Renal cortex interstitium (tissue), 11 donors: ENCODE measurements around the gene SLC25A40. TPM values are rescaled to one million over a fixed set of nuclear protein-coding genes. Genes with fewer than 3 reads are reported as not detected.
"Not testable (repeated sequence)": the region's sequence is repeated elsewhere in the genome, so short reads cannot be mapped to it uniquely, and the experiment has no call there.

Experiments used
- DNase-seq, 11 donors: peaks; one replicate each; pipeline ENCODE4 v3.0.0-alpha.2; 2013; ENCODE audit warnings: low read depth in 9 of 11, low spot score in 4 of 11; ENCODE audit errors: extremely low read depth in 1 of 11
- polyA plus RNA-seq, 3 donors: library from polyadenylated mRNA; unstranded; fragments of 120-200 nt; gene quantifications; one replicate each; pipeline ENCODE4 v1.2.1, GENCODE V29; 2013; ENCODE audit not compliant: insufficient read length in 3 of 3

The SLC25A40 gene
- polyA plus RNA-seq, 3 donors: 30.8 to 37.4 (median 34.2) TPM

- DNase-seq: no peak
Observed at GRCh38 chr7:87877366-87878040, 1.3 kb upstream of the SLC25A40 start.

- peak in 9 of 11 donors; percentile 24 to 62 (median 51) for DNase-seq
Observed at GRCh38 chr7:87876869-87877234, 692 bp upstream of the SLC25A40 start.

GRCh38 chr7:87875151-87876039 lies 765 bp downstream of the SLC25A40 start:
- peak in 4 of 11 donors; percentile 7 to 38 (median 16) for DNase-seq

GRCh38 chr7:87874066-87874465 lies 2.1 kb downstream of the SLC25A40 start:
- no peak for DNase-seq

- not testable (repeated sequence) for DNase-seq
Observed at GRCh38 chr7:87873328-87873727, 2.8 kb downstream of the SLC25A40 start.

GRCh38 chr7:87872346-87872745 lies 3.8 kb downstream of the SLC25A40 start:
- no peak for DNase-seq

GRCh38 chr7:87870471-87870870 lies 5.7 kb downstream of the SLC25A40 start:
- DNase-seq: no peak

GRCh38 chr7:87866533-87866932 lies 9.6 kb downstream of the SLC25A40 start:
- not testable (repeated sequence) for DNase-seq

- DNase-seq: no peak
Observed at GRCh38 chr7:87866089-87866488, 10.1 kb downstream of the SLC25A40 start.

- DNase-seq: no peak
Observed at GRCh38 chr7:87858417-87859100, 17.6 kb downstream of the SLC25A40 start.

GRCh38 chr7:87853237-87853864 lies 22.8 kb downstream of the SLC25A40 start:
- DNase-seq: no peak

- DNase-seq: no peak
Observed at GRCh38 chr7:87852306-87852705, 23.9 kb downstream of the SLC25A40 start.

GRCh38 chr7:87850836-87851593 lies 25.1 kb downstream of the SLC25A40 start:
- DNase-seq: no peak

GRCh38 chr7:87837597-87837996 lies 38.6 kb downstream of the SLC25A40 start:
- no peak for DNase-seq

GRCh38 chr7:87833130-87833529 lies 43.0 kb downstream of the SLC25A40 start:
- no peak for DNase-seq

GRCh38 chr7:87831097-87831496 lies 45.1 kb downstream of the SLC25A40 start:
- no peak for DNase-seq

GRCh38 chr7:87828383-87828782 lies 47.8 kb downstream of the SLC25A40 start:
- DNase-seq: not testable (repeated sequence)

- not testable (repeated sequence) for DNase-seq
Observed at GRCh38 chr7:87825369-87825768, 50.8 kb downstream of the SLC25A40 start.

GRCh38 chr7:87822056-87822455 lies 54.1 kb downstream of the SLC25A40 start:
- DNase-seq: not testable (repeated sequence)
